Sigmoid colon (tissue), 7 donors: ENCODE data around the gene MYT1. TPM values are rescaled to one million over a fixed set of nuclear protein-coding genes. Genes with fewer than 3 reads are reported as not detected.
"Not testable (repeated sequence)": the region's sequence is repeated elsewhere in the genome, so short reads cannot be mapped to it uniquely, and the experiment has no call there.

ENCODE experiments used
- DNase-seq: peaks from one replicate; pipeline ENCODE4 v3.0.0-alpha.2; 2019
- H3K27ac ChIP-seq, 4 donors: fragments of 200-600 bp; sonication (generic); one replicate each; pipeline ENCODE4 v1.5.1; 2016 to 2019; ENCODE audit warnings: mild to moderate bottlenecking in 1 of 4
- H3K27me3 ChIP-seq, 3 donors: fragments of 200-600 bp; sonication (generic); one replicate each; pipeline ENCODE4 v1.5.1; 2019; ENCODE audit warnings: mild to moderate bottlenecking in 1 of 3
- H3K36me3 ChIP-seq, 4 donors: fragments of 200-600 bp; sonication (generic); one replicate each; pipeline ENCODE4 v1.5.1; 2016 to 2019
- H3K4me1 ChIP-seq, 4 donors: fragments of 200-600 bp; sonication (generic); one replicate each; pipeline ENCODE4 v1.5.1; 2017 to 2019
- H3K4me3 ChIP-seq, 4 donors: fragments of 200-600 bp; sonication (generic); one replicate each; pipeline ENCODE4 v1.5.1; 2017 to 2019; ENCODE audit warnings: mild to moderate bottlenecking in 2 of 4, moderate library complexity in 1 of 4
- H3K9me3 ChIP-seq, 4 donors: fragments of 200-600 bp in 3 of 4; sonication (generic) in 3 of 4; one replicate each; pipeline versions ENCODE4 v1.5.1 to v1.6.1; 2013 to 2019
- CTCF ChIP-seq, 4 experiments: fragments of 450-650 bp in 3 of 4; fragments of 200-600 bp in 1 of 4; IDR thresholded peaks; one replicate each; pipeline ENCODE4 v1.5.1; 2016 to 2019; ENCODE audit warnings: antibody characterized with exemption in 4 of 4, mild to moderate bottlenecking in 3 of 4, moderate library complexity in 2 of 4
- EP300 ChIP-seq, 4 donors: sonication (generic); formaldehyde crosslinking; IDR thresholded peaks; one replicate each; pipeline ENCODE4 v1.6.1; 2017; ENCODE audit warnings: antibody characterized with exemption in 4 of 4
- POLR2A ChIP-seq, 2 donors: fragments of 450-650 bp; IDR thresholded peaks; one replicate each; pipeline ENCODE4 v1.6.1; 2016; ENCODE audit warnings: antibody characterized with exemption in 2 of 2, mild to moderate bottlenecking in 2 of 2, moderate library complexity in 2 of 2
- POLR2AphosphoS5 ChIP-seq, 4 donors: sonication (generic); formaldehyde crosslinking; IDR thresholded peaks; one replicate each; pipeline ENCODE4 v1.6.1; 2017; ENCODE audit warnings: antibody characterized with exemption in 4 of 4
- WGBS, 2 donors: extraction: QIAGEN DNeasy Blood & Tissue Kit; methylation state at CpG; one replicate each; pipeline ENCODE4 v1.1.7; 2013; 5-methylcytosine and 5-hydroxymethylcytosine counted together
- intact Hi-C: fragments of 100-400 bp; cut with DNase I; formaldehyde crosslinking; loops from one replicate; pipeline ENCODE4 v1.15.1; 2023
- polyA plus RNA-seq, 3 donors: library from polyadenylated mRNA; stranded (reverse); fragments of 200-250 nt; gene quantifications; one replicate each; pipeline ENCODE4 v1.2.3, GENCODE V29; 2013
- total RNA-seq, 4 donors: library from RNA; depleted of rRNA; stranded (reverse); fragments of >200 nt; gene quantifications; one replicate each; pipeline ENCODE4 v1.1.0, GENCODE V29; 2016
- donor health status: healthy with polysubstance abuse.
- donor health status: Bipolar disorder and iron deficiency.
- donor health status: healthy.

Gene MYT1
- total and polyA plus RNA-seq, 7 donors = under 0.01 to 1.1 (median 0.27) TPM; not detected in 2

- no peak for DNase-seq
- H3K9me3 ChIP-seq = no peaks in the 10 kb centered on the region
- TF ChIP-seq POLR2A (IDR thresholded peaks at IDR 0.05) = no peak
- H3K4me3 ChIP-seq = no peak overlapping the region
- H3K4me1 ChIP-seq = no peaks in the 10 kb centered on the region
- no peaks in the 10 kb centered on the region for H3K36me3 ChIP-seq
- 82 to 89% methylated on average over 2 of the region's 2 CpGs for WGBS, 2 donors
- peaks cover 0 to 14% (median 0%) of the 10 kb centered on the region in 3 donors for H3K27me3 ChIP-seq
- no peak overlapping the region for H3K27ac ChIP-seq
- intact Hi-C loops = no loop called here
These were observed 19.1 kb downstream of the MYT1 start for GRCh38 chr20:64183313-64183712.

- peaks cover 0 to 21% (median 0%) of the 10 kb centered on the region in 3 donors for H3K27me3 ChIP-seq
These were observed 20.5 kb downstream of the MYT1 start for GRCh38 chr20:64184795-64185194.

GRCh38 chr20:64185276-64185900 is 21.1 kb downstream of the MYT1 start:
- H3K4me1 ChIP-seq = no peaks in the 10 kb centered on the region
- WGBS, 2 donors = 84 to 92% methylated on average over 9 of the region's 9 CpGs
- TF ChIP-seq EP300 (IDR thresholded peaks at IDR 0.05) (no peak), POLR2A (IDR thresholded peaks at IDR 0.05) (no peak), POLR2AphosphoS5 (IDR thresholded peaks at IDR 0.05) (no peak), CTCF (IDR thresholded peaks at IDR 0.05) (no peak)
- H3K27me3 ChIP-seq = peaks cover 0 to 21% (median 0%) of the 10 kb centered on the region in 3 donors
- H3K36me3 ChIP-seq = no peaks in the 10 kb centered on the region
- intact Hi-C loops = no loop called here
- H3K9me3 ChIP-seq = no peaks in the 10 kb centered on the region
- H3K27ac ChIP-seq = no peak overlapping the region
- H3K4me3 ChIP-seq = no peak overlapping the region
- DNase-seq = no peak

More at GRCh38 chr20:64184795-64185194, 20.5 kb downstream of the MYT1 start:
- Histone ChIP-seq H3K9me3 (no peaks in the 10 kb centered on the region), H3K27ac (no peak overlapping the region), H3K4me1 (no peaks in the 10 kb centered on the region), H3K36me3 (no peaks in the 10 kb centered on the region), H3K4me3 (no peak overlapping the region)
- no peak for DNase-seq
- no peak for TF ChIP-seq POLR2AphosphoS5 (IDR thresholded peaks at IDR 0.05)
- TF ChIP-seq POLR2A (IDR thresholded peaks at IDR 0.05) = no peak
- TF ChIP-seq EP300 (IDR thresholded peaks at IDR 0.05) = no peak
- no peak for TF ChIP-seq CTCF (IDR thresholded peaks at IDR 0.05)
- intact Hi-C loops = no loop called here
- 82 to 91% methylated on average over 12 of the region's 12 CpGs for WGBS, 2 donors

- Histone ChIP-seq H3K27me3 (peaks cover 0 to 25% (median 0%) of the 10 kb centered on the region in 3 donors), H3K4me1 (no peaks in the 10 kb centered on the region), H3K4me3 (no peak overlapping the region), H3K36me3 (no peaks in the 10 kb centered on the region), H3K27ac (no peak overlapping the region), H3K9me3 (no peaks in the 10 kb centered on the region)
- TF ChIP-seq EP300 (IDR thresholded peaks at IDR 0.05) (no peak), POLR2A (IDR thresholded peaks at IDR 0.05) (no peak), CTCF (IDR thresholded peaks at IDR 0.05) (no peak), POLR2AphosphoS5 (IDR thresholded peaks at IDR 0.05) (no peak)
- DNase-seq = no peak
- intact Hi-C loops = no loop called here
- WGBS, 2 donors = 96 to 97% methylated on average over 13 of the region's 13 CpGs
These were observed 21.9 kb downstream of the MYT1 start for GRCh38 chr20:64186071-64186598.

- peaks cover 0 to 36% (median 0%) of the 10 kb centered on the region in 3 donors for H3K27me3 ChIP-seq
These were observed 23.0 kb downstream of the MYT1 start for GRCh38 chr20:64187213-64187612.

More at GRCh38 chr20:64187213-64187612, 23.0 kb downstream of the MYT1 start:
- H3K4me3 ChIP-seq, H3K27ac ChIP-seq, H3K9me3 ChIP-seq, DNase-seq, H3K36me3 ChIP-seq, intact Hi-C loops, H3K4me1 ChIP-seq: not testable (repeated sequence)
- WGBS, 2 donors = 96 to 97% methylated on average over 24 of the region's 24 CpGs
